ELF-1 (cell line): ENCODE measurements around the gene DIPK1C.
A peak's percentile ranks its signal among the peaks of the same experiment; 100 is the strongest.

ENCODE experiments used
- DNase-seq: peaks from one replicate; pipeline ENCODE4 v3.0.0-alpha.2; 2016; ENCODE audit warnings: low read depth, low spot score

Gene DIPK1C

DNA sequence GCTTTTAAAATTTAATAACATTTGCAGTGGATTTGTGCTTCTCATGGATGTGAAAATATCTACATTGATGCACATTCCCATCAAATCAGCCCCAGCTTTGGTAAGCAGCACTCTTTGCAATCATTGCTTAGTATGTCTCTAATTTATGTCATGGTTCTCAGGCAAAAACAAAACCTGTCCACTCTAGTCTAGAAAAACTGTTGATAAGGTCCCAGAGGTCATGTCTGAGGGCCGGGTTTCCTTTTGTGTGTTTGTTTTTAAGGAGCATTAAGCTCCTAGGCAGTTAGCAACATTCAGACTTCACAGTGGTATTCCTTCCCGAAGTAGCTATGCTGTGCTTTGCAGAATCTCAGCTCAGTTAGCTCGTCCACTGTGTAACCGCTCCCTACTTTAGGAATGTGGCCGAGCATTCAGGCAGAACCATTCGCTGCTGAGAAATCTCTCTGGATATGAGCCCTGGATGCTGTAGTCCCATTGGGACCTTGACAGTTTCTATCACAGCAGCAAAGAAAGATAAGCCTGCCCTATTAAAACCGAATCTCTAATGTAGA, 4.0 kb downstream of the DIPK1C start:
- no peak for DNase-seq

DNA sequence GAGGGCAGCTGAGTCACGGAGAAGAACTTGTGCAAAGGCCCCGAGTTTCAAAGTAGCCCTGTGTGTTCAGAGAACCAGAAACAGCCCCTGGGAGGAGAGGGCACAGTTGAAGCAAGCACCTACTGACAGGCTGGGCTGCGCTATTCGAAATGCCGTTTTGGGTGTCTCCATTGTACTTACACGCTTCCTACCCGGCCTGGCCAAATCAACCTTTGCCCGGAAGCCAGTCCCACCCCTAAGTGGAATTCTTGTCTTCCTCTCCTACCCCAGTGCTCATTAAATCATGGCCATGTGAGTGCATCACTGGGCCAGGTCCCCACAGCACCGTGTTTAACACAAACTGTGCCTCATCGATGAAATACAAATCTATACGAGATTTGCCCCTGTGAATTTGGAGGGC, 6.0 kb downstream of the DIPK1C start:
- no peak for DNase-seq

DNA sequence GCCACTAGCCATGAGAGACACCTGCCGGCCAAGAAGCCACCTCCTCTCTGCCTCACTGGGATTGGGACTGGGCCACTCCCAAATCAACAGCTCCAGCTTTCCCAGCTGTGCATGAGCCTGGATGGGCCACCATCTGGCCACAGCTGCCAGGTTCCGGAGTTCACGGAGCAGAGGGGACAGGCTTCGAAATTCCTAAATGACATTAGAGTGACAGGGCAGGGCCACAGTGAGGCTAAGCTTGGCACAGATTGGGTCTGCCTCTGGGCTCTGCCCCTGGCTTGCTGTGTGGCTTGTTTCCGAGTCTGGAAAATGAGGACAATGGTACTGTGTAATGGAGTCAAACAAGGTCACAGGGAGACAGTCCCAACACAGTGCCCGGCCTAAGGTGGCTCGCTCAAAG, 6.5 kb downstream of the DIPK1C start:
- DNase-seq: no peak

DNA sequence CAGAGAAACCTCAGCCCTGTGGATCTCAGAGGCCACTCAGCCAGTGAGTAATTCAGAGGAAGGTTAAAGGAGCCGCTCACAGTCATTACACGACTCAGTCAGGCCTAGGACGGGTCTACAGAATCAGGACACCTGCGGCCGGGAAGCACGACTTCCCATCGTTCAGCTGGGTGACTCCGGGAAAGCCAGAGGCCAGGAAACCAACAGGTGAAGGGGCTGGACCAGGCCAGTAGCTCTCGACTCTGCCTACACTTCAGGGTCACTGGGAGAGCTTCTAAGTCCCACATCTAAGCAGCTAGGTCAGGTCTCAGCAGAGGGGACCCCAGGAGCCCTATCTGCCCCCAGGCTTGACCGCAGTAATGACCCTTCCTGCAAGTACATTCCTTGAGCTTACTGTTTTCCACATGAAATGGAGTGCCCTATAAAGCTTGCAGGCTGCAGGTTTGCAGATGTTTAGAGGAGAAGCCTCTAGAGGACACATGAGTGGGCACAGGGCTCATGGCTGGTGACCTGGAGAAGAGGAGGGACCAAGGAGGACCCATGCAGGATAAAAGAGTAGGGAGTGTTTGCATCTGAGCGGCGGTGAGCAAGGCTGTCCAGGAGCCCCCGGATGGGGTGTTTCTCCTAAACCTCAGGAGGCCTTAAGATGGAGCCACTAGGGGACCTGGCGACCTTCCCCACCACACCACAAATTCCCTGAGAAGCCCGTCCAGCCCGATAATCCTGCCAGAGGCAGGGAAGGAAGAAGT, 9.5 kb downstream of the DIPK1C start:
- no peak for DNase-seq

DNA sequence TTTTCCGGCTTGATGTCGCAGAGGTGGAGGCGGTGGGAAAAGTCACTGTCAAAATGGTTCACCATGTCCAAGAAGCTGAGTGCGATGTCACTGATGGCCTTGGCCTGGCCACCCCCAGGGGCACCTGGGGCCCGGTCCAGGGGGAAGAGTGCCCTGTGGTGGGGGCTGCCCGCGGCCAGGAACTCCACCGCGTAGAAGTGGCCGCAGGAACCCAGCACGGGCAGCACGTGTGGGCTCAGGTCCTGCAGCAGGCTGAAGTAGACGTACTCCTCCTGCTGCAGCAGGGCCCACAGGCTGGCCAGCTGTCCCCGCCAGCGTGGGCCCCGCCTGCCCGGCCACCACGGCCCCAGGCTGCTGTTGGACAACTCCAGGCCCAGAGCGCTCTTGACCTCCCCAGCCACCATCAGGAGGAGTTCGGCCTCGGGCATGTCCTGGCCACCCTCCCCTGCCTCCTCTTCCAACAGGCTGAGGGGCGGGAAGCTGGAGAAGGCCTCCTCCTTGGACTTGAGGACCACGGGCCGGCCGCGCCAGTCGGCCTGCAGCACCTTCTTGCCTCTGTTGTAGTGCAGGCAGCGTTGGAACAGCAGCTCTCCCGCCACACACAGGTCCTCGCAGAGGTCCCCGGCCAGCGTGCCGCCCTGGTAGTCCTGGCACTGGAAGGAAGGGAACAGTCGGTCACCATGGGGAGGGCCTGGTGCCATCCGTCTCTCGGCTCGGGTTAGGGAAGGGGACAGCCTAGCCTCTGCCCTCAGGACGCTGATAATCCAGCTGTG, 10.3 kb downstream of the DIPK1C start:
- no peak for DNase-seq

DNA sequence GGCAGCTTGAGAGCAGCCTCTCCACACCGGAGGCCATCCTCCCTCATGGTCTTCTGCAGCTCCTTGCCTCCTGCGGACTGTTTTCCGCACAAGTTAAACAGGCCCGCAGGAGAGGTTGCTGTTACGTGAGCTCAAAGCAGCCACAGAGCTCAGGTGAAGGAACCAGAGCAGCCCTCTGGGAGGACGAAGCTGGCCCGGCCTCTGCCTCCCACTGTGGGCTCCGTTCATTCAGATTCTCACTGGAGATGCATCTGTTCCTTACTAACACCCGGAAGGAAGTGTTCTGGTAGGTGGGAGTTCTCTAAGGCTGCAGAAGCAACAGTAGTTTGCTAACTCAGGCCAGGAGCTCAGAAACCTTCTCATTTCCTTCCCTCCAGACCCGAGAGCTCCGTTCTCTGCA, 10.9 kb downstream of the DIPK1C start:
- DNase-seq: no peak

DNA sequence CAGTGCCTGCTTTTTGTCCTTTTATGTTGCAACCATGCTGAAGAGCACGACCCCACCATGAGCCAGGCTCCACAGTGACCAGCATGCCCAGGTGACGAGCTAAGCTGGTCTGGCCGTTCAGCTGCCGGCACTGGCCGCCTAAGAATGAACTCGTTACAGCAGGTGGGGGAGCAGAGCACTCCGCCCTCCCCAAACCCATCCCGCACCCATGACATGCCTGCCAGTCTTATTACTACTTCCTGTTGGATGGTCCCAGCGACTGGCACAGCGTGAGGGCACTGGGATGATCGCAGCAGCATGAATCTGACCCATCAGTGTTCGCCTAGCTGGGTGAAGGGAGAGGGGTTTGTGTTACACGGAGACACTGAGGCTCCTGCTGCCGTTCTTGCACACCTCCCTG, 11.5 kb downstream of the DIPK1C start:
- DNase-seq: no peak

DNA sequence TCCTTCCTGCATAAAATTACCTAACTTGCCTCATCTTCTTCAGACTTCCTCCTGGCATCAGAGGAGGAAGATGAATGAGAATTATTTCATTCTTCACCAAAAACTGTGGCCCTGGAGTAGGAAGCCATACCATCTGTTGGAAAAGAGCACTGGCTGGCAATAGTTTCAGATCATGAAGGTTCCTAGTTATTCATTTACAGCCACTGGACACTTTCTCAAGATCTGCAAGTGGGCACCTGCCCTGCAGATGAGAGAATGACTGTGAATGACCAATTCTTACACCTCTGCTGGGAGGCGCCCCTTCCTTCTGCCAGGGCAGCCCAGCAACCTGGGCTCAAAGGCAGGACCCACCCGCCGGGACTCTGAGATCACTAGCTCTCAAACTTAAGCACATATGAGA, 13.0 kb downstream of the DIPK1C start:
- no peak for DNase-seq

DNA sequence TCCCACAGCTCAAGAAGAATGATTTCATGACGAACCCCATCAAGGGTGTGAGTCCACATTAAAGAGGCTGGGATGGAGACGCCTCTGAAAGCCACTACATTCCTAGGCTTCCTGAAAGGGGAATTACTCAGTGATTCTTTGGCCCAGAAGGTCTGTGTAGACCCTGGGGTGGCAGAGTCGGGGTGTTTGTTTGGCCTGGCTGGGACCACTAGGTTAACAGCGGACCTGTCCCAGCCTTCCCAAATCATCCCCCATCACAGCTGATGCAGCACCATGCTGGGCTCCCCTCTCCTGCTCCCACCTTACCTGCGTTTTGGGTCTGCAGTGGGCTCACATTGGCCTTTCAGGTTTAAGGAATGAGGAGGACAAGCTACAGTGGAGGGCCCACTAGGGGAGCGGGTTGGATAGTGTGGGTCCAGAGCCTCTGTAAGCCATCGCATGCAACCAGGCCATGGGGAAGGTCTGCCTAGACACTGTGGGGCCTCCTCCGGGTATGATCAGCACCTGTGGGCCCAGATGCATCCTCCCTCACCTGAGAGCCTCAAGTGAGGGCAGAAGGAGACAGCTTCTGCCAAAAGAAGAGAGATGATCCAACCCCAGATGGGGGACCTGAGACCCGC, 16.2 kb downstream of the DIPK1C start:
- no peak for DNase-seq

DNA sequence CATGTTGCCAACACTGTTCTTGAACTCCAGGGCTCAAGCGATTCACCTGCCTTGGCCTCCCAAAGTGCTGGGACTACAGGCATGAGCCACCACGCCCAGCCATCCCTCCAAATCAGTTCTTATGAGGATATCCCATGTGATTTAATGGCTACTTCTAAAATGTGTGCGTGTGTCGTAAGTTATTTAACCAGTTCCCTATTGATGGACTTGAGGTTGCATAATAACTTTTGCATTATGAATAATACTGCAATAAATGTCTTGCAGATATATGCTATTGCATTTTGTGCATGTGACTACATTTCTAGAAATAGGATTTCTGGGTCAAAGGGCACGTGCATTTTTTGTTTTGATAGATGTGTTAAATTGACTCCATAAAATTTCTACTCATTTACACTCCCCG, 19.0 kb downstream of the DIPK1C start:
- no peak for DNase-seq

DNA sequence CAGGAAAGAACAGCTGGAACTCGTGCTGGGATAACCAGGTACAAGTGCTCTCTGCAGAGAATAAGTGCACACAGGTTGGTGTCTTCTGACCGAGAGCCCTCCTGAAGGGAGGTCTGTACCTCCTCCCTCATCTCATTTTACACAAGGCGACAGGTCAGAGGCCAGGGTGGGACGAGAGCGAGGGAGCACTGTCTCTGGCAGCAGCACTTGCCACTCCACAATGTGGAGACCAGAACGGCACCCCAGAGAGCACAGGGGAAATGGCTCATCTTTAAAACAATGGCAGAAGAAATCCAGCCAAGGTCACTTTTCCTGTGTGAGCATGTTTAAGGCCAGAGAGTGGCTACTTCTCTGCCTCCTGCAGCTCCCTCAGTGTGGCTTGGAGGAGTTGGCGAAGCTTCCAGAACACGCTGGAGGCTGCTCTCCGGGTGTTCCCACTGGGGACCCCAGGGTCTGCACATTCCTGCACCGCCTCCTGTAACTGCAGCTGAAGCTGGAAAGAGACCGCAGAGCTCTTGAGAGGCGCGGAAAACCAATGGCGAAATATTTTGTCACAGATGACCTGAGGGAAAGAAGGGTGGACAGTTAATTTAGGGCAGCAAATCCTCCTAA, 20.8 kb downstream of the DIPK1C start:
- no peak for DNase-seq

DNA sequence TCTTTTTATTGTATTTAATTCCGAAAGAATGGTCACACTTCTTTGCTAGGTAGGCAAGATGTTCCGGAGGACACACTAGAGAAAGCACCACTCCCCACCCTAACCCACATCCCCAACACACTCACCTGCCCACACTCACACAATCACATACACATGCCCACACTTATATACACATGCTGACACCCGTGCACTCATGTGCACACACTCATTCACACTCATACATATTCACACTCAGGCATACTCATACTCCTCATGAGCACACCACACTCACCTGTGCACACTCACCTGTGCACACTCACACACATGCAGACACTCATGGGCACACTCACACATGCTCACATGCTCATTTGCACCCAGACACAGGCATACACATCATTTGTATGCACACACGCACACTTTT, 21.4 kb downstream of the DIPK1C start:
- no peak for DNase-seq

DNA sequence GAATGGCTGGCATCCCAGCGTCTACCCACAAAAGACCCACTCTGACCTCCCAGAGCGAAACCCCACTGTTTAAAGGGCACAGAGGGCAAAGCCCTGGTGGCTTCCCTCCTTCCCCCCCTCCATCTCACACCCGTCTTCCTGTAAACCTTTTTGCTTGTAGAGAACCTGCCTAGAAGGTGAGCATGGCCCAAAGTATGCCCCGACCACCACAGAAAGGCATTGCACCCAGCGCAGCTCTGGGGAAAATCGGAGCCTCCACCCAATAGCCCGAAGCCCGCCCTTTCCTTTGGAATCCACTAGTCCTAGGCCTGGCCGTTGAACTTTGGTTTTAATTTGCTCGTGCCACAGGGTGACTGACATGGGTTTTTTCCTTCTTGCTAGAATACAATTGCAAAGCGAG, 22.6 kb downstream of the DIPK1C start:
- no peak for DNase-seq

DNA sequence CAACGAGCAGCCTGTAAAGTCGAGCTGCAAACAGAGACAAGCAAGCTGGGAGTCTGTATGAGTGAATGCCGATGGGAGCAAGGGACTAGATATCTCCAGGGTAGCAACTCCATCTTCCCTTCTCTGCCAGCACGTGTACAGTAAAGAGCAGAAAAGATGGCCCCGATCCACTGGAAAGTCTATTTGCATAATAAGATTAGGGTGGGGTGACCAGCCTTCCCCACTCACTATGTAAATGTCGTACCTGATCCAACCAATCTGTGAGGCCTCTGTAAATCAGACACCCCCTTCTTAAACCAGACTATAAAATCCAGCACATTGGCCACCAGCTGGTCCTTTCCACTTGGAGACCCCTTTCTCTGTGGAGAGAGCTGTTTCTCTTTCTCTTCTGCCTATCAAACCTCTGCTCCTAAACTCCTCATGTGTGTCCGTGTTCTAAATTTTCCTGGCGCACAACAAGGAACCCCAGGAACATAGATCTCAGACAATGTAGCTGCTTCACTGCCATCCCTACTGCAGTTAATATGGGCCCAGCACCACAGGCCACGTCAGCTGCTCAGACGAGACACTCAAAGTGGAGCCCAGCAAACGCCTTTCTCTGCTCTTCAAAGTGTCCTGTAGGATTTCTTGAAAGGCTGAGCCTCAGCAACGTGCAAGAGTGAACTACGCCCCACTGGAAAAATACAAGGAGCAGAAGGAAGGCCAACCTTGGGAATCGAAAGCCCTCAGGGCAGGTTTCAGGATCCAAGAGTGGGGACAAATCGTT, 26.1 kb downstream of the DIPK1C start:
- DNase-seq: no peak

DNA sequence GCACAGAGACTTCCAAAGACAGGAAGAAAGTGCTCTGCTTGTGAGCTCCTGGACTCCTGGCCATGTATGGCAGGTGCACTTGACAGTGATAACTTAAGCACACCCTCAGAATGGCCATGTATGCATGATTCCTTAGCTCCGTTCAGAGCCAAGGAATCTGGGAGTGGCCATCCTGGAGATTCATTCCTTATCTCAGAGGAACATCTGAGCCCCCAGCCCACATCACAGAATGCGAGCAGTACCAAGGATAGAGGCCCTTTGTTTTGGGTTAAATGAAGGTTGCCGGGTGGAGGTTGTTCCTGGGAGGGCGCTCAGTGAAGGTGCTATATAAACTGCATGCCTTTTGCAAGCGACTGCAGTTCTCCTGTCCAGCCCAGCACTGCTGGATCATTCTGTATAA, 26.9 kb downstream of the DIPK1C start:
- DNase-seq: peak; percentile 50

DNA sequence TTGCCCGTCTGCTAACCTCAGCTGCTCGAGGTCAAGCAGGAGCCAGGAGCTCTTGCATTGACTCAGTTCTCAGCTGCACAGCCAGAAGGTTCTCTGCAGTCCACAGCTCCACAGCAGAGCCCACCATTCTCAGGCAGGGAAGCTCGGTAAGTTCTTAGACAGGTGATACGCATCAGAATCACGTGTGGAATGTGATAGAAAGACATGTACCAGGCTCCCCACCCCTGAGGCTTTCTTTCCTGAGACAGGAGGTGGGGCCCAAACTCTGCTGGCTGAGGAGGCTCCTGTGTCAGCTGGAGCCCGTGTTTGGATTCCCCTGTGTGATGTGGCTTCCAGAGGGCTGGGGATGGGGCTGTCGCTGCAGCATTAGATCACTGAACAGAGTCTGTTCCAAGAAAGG, 28.0 kb downstream of the DIPK1C start:
- peak; percentile 50 for DNase-seq

DNA sequence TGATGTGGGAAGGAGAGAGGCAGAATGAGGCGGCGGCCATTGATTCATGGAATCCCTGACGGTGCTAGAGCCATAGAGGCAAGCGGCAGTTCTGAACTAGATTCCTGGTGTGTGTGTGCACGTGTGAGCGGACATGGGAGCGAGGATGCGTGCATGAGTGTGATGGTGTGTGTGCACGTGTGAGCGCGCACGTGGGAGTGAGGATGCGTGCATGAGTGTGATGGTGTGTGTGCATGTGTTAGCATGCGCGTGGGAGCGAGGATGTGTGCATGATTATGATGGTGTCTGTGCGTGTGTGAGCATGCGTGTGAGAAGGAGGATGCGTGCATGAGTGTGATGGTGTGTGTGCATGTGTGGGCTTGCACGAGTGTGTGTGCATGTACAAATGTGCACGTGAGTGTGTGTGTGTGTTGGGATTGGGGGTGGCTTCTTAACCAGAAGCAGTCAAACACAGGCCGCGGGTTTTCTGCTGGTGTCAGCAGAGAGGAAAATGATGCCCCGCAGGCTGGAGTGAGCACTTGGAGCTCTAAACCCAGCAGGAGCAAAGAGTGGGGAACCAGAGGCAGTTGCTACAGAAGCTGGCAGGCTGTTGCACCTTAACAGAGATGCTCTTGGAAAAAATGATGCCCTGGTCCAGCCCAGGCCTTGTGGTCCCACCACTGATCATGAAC, 29.5 kb downstream of the DIPK1C start:
- DNase-seq: no peak

DNA sequence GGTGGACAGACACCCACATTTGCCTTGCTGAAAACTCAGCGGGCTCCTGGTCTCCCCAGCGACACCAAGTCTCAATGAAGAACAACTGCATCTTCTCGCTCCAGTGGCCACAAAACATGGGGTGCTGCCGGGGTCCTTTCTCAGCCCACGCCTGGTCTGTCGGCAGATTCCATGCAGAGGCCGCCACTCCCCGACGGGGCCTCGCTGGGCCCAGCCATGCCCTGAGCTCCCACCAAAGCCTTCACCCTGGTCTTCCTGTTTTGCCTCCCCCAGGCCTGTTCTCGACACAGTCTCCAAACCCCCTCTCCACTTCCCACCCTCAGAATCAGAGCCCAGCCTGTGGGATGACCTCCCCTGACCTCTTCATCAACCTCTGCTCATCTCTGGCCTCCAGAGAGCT, 31.2 kb downstream of the DIPK1C start:
- no peak for DNase-seq

DNA sequence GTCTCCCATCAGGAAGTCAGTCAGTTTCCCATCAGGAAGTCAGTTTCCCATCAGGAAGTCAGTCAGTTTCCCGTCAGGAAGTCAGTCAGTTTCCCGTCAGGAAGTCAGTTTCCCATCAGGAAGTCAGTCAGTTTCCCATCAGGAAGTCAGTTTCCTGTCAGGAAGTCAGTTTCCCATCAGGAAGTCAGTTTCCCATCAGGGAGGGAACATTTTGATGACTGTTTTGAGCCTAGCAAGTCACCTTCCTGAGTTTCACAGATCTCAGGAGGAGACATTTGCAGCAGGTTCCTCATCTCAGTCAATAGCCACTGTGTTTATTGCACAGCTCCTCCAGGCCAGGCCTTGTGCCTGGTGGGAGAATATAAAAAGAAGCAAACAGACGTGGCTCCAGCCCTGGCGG, 31.9 kb downstream of the DIPK1C start:
- no peak for DNase-seq

DNA sequence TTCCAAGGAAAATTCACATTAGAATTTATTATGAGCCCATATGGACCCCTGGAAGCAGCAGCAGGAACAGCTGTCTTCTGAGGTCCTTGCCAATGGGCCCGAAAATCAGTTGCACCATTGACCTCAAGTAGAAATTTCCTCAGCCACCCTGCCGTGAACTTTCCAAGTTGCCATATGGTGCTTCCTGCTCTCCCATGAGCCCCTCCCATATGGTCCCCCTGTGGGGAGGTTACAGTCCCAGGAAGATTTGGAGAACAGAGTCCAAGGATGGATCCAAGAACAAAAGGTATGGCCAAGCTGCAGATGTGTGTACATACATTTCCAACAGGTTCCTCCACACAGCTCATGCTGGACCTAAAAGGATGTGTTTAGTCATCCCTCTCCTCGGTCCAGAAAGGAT, 34.6 kb downstream of the DIPK1C start:
- DNase-seq: no peak

DNA sequence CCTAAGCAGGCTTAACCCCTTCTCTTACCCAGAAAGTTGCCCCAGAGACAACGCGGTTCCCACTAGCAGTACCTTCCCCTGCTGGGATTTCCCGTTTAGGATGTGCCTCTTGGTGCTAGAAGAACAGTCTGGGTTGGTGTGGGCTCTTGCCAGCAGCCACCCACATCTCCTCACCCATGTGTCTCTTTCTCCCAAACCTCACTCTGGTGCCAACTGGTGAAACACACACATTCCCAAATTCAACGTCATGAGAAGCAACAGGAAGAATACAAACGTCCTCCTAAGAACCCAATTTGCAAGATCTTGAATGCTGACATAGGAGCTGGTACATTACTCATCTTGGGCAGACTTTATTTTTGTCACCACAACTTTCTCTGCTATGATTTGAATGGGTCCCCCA, 36.2 kb downstream of the DIPK1C start:
- no peak for DNase-seq
